ENCODE data around the gene TPM3. TPM values are rescaled to one million over a fixed set of nuclear protein-coding genes. Genes with fewer than 3 reads are reported as not detected.

The TPM3 gene
- total and polyA plus RNA-seq, 2 donors (not counting 1 experiment from before 2014, with no cell fraction given): 215 to 842 TPM

DNA sequence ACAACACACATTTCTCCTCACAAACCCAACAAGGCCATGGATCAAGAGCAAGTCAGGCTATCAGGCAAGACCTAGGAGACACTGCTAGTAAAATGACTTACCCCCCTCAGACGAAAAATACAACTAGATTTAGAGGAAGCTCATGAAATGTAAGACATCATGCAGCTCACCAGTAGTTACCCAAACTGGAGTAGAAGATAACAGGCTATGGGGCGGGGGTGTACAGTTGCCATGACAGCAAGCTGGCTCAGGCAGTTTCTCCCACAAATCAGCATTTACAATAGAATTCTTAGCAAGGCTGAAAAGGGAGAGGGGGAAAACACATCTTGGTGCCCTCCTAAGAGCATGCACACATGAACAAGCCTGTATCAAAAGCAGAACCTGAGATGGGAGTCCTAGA lies 13.9 kb downstream of the TPM3 start:
- H3K4me1 ChIP-seq (ENCODE audit: control insufficient read depth, extremely low read depth, insufficient read depth, low read length): peaks cover 15% of the 10 kb centered on the region
- peak in 1 of 2 donors; percentile 34 for DNase-seq (ENCODE audit: low read depth in 2 of 2)
- H3K9ac ChIP-seq (ENCODE audit: insufficient read depth, low read length): no peak overlapping the region
- peak overlapping the region in 1 of 4 experiments; percentile 6 for H3K4me3 ChIP-seq (replicated peaks in 1 of 4; ENCODE audit: control extremely low read depth in 1 of 4, insufficient read depth in 1 of 4, low read depth in 3 of 4, low read length in 4 of 4)
- no peaks in the 10 kb centered on the region for H3K9me3 ChIP-seq (ENCODE audit: control insufficient read depth, insufficient read depth, low read depth, low read length)
- H3K36me3 ChIP-seq (ENCODE audit: control insufficient read depth, insufficient read depth, low read length): peaks cover 8% of the 10 kb centered on the region
- no peak overlapping the region for H3K27ac ChIP-seq (ENCODE audit: insufficient read depth, low read length)
- no peak overlapping the region for H2AFZ ChIP-seq (ENCODE audit: low read length)
- H3K27me3 ChIP-seq (ENCODE audit: control insufficient read depth, insufficient read depth, low read length): no peaks in the 10 kb centered on the region
- TF ChIP-seq EZH2 (IDR thresholded peaks at IDR 0.05; ENCODE audit: low read length, missing control alignments): no peak
- TF ChIP-seq, protein P1, sequence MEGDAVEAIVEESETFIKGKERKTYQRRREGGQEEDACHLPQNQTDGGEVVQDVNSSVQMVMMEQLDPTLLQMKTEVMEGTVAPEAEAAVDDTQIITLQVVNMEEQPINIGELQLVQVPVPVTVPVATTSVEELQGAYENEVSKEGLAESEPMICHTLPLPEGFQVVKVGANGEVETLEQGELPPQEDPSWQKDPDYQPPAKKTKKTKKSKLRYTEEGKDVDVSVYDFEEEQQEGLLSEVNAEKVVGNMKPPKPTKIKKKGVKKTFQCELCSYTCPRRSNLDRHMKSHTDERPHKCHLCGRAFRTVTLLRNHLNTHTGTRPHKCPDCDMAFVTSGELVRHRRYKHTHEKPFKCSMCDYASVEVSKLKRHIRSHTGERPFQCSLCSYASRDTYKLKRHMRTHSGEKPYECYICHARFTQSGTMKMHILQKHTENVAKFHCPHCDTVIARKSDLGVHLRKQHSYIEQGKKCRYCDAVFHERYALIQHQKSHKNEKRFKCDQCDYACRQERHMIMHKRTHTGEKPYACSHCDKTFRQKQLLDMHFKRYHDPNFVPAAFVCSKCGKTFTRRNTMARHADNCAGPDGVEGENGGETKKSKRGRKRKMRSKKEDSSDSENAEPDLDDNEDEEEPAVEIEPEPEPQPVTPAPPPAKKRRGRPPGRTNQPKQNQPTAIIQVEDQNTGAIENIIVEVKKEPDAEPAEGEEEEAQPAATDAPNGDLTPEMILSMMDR (conservative IDR thresholded peaks at IDR 0.05 in 1 of 2, IDR thresholded peaks at IDR 0.05 in 1 of 2; ENCODE audit: low read depth in 1 of 2, low read length in 2 of 2): no peak
- peak overlapping the region; percentile 56 for H3K4me2 ChIP-seq (ENCODE audit: extremely low read depth, insufficient read depth, low read length)
- peaks cover 8% of the 10 kb centered on the region for H4K20me1 ChIP-seq (ENCODE audit: control insufficient read depth, extremely low read depth, insufficient read depth, low read length)
- H3K79me2 ChIP-seq (ENCODE audit: control insufficient read depth, insufficient read depth, low read length): peaks cover 92% of the 10 kb centered on the region

DNA sequence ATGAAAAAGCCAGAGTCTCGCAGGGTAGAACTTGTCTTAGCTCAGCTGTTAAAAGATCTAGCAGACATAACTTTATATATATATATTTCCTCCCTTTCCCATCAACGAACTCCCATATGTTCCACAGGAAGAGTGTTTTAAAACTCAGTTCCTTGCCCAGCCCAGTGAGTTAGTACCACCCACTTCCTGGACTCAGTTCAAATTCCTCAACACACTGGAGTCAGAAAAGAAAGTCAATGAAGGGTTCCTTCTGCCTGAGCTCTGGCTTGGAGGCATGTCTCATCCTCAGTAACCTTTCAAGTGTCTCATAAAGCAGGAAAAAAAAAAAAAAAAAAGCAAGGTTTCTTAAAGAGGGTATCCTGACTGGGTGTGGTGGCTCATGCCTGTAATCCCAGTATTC lies 15.6 kb downstream of the TPM3 start:
- peak; percentile 73 to 79 for DNase-seq (ENCODE audit: low read depth in 2 of 2)
- Histone ChIP-seq H3K27me3 (ENCODE audit: control insufficient read depth, insufficient read depth, low read length) (no peaks in the 10 kb centered on the region), H3K9ac (ENCODE audit: insufficient read depth, low read length) (no peak overlapping the region), H3K4me3 (replicated peaks in 1 of 4; ENCODE audit: control extremely low read depth in 1 of 4, insufficient read depth in 1 of 4, low read depth in 3 of 4, low read length in 4 of 4) (no peak overlapping the region), H3K27ac (ENCODE audit: insufficient read depth, low read length) (no peak overlapping the region), H2AFZ (ENCODE audit: low read length) (no peak overlapping the region), H3K4me2 (ENCODE audit: extremely low read depth, insufficient read depth, low read length) (no peak overlapping the region), H3K4me1 (ENCODE audit: control insufficient read depth, extremely low read depth, insufficient read depth, low read length) (peaks cover 15% of the 10 kb centered on the region), H3K9me3 (ENCODE audit: control insufficient read depth, insufficient read depth, low read depth, low read length) (no peaks in the 10 kb centered on the region), H3K36me3 (ENCODE audit: control insufficient read depth, insufficient read depth, low read length) (peaks cover 15% of the 10 kb centered on the region), H3K79me2 (ENCODE audit: control insufficient read depth, insufficient read depth, low read length) (peaks cover 91% of the 10 kb centered on the region), H4K20me1 (ENCODE audit: control insufficient read depth, extremely low read depth, insufficient read depth, low read length) (peaks cover 6% of the 10 kb centered on the region)
- TF ChIP-seq, protein P1 (conservative IDR thresholded peaks at IDR 0.05 in 1 of 2, IDR thresholded peaks at IDR 0.05 in 1 of 2; ENCODE audit: low read depth in 1 of 2, low read length in 2 of 2): no peak
- no peak for TF ChIP-seq EZH2 (IDR thresholded peaks at IDR 0.05; ENCODE audit: low read length, missing control alignments)

DNA sequence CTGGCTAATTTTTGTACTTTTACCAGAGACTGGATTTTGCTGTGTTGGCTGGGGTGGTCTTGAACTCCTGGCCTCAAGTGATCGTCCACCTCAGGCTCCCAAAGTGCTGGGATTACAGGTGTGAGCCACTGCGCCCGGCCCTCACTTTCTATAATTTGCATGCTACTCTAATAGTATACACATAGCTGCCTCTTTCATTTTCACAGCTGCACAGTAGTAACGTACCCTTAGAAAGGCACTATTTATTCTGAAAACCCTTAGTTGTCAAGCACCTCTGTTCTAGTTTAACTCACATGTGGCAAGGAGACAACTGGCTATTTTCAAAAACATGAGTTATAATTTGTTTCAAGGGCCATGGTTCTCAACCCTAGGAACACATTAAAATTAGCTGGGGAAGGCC lies 17.2 kb downstream of the TPM3 start:
- Histone ChIP-seq H3K27me3 (ENCODE audit: control insufficient read depth, insufficient read depth, low read length) (no peaks in the 10 kb centered on the region), H3K27ac (ENCODE audit: insufficient read depth, low read length) (no peak overlapping the region), H3K36me3 (ENCODE audit: control insufficient read depth, insufficient read depth, low read length) (peaks cover 25% of the 10 kb centered on the region), H3K4me1 (ENCODE audit: control insufficient read depth, extremely low read depth, insufficient read depth, low read length) (peaks cover 9% of the 10 kb centered on the region), H3K9me3 (ENCODE audit: control insufficient read depth, insufficient read depth, low read depth, low read length) (no peaks in the 10 kb centered on the region), H3K4me2 (ENCODE audit: extremely low read depth, insufficient read depth, low read length) (no peak overlapping the region), H4K20me1 (ENCODE audit: control insufficient read depth, extremely low read depth, insufficient read depth, low read length) (peaks cover 4% of the 10 kb centered on the region), H3K79me2 (ENCODE audit: control insufficient read depth, insufficient read depth, low read length) (peaks cover 85% of the 10 kb centered on the region), H3K4me3 (replicated peaks in 1 of 4; ENCODE audit: control extremely low read depth in 1 of 4, insufficient read depth in 1 of 4, low read depth in 3 of 4, low read length in 4 of 4) (no peak overlapping the region), H3K9ac (ENCODE audit: insufficient read depth, low read length) (no peak overlapping the region), H2AFZ (ENCODE audit: low read length) (no peak overlapping the region)
- TF ChIP-seq EZH2 (IDR thresholded peaks at IDR 0.05; ENCODE audit: low read length, missing control alignments): no peak
- TF ChIP-seq, protein P1 (conservative IDR thresholded peaks at IDR 0.05 in 1 of 2, IDR thresholded peaks at IDR 0.05 in 1 of 2; ENCODE audit: low read depth in 1 of 2, low read length in 2 of 2): no peak
- no peak for DNase-seq (ENCODE audit: low read depth in 2 of 2)

Data from fibroblast of lung (primary cell).